ENCODE results near the gene PINK1.

The PINK1 gene

GRCh38 chr1:20611652-20612051 lies 21.6 kb upstream of the PINK1 start:
- DNase-seq, result no peak

DNA sequence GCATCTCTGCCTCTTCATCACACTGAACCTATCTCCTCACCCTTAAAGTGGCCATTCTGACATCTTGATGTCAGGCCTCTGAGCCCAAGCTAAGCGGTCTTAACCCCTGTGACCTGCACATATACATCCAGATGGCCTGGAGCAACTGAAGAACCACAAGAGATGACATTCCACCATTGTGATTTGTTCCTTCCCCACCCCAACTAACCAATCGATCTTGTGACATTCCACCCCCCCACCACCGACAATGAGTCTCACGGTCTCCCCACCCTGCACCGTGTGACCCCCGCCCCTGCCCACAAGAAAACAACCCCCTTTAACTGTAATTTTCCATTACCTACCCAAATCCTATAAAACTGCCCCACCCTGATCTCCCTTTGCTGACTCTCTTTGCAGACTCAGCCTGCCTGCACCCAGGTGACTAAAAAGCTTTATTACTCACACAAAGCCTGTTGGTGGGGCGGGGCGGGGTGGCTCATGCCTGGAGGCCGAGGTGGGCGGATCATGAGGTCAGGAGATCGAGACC lies 21.0 kb upstream of the PINK1 start:
- DNase-seq, result no peak

DNA sequence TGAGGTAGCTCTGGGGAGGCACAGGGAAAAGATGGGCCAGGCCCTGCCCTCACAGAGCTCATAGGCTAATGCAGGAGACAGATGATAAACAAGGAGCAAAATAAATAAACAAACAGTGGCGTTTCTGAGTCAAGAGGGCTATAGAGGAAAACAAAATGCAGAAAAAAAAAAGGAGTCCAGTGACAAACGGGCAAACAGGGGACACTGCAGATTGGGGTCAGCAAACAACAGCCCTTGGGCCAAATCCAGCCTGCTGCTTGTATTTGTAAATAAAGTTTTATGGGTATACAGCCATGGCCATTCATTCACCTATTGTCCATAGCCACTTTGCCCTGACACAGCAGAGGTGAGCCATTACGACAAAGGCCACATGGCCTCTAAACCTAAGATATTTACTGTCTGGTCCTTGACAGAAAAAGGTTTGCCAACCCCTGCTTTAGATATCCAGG lies 19.1 kb upstream of the PINK1 start:
- no peak for DNase-seq

- no peak for DNase-seq
Measured at GRCh38 chr1:20615946-20616846, 17.1 kb upstream of the PINK1 start.

GRCh38 chr1:20616847-20617487 lies 16.3 kb upstream of the PINK1 start:
- DNase-seq, result no peak

DNA sequence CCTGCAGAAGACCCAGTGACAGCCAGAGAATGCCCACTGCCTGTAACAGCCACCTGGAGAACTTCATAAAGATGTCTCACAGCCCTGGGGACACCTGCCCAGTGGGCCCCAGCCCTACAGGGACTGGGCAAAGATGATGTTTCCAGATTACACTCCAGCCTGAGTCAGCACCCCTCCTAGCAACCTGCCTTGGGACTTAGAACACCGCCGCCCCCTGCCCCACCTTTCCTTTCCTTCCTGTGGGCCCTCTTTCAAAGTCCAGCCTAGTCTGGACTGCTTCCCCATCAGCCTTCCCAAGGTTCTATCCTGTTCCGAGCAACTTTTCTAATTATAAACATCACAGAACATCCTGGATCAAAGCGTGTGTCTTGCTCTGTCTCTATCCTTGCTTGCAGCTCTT lies 14.7 kb upstream of the PINK1 start:
- DNase-seq, result no peak

DNA sequence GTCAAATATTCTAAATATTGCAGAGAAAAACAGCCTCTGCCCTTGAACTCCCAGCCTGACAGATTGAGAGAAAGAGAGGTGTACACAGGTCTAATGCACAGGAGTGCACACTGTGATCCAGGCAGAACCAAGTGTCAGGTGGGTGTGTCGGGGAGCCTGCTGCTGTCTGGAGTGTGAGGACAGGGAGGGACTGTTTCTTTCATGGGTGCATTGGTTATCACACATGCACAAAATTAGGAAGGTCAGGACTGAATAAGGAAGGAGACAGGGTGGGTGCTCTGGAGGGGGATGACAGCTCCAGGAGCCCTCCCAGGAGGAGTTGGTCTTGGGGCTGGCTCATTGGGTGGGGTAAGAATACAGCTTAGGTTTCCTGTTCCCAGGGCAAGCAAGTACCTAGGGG lies 13.3 kb upstream of the PINK1 start:
- DNase-seq, result no peak

- DNase-seq, result no peak
Measured at GRCh38 chr1:20621012-20621411, 12.2 kb upstream of the PINK1 start.

GRCh38 chr1:20624709-20625108 lies 8.5 kb upstream of the PINK1 start:
- no peak for DNase-seq

DNA sequence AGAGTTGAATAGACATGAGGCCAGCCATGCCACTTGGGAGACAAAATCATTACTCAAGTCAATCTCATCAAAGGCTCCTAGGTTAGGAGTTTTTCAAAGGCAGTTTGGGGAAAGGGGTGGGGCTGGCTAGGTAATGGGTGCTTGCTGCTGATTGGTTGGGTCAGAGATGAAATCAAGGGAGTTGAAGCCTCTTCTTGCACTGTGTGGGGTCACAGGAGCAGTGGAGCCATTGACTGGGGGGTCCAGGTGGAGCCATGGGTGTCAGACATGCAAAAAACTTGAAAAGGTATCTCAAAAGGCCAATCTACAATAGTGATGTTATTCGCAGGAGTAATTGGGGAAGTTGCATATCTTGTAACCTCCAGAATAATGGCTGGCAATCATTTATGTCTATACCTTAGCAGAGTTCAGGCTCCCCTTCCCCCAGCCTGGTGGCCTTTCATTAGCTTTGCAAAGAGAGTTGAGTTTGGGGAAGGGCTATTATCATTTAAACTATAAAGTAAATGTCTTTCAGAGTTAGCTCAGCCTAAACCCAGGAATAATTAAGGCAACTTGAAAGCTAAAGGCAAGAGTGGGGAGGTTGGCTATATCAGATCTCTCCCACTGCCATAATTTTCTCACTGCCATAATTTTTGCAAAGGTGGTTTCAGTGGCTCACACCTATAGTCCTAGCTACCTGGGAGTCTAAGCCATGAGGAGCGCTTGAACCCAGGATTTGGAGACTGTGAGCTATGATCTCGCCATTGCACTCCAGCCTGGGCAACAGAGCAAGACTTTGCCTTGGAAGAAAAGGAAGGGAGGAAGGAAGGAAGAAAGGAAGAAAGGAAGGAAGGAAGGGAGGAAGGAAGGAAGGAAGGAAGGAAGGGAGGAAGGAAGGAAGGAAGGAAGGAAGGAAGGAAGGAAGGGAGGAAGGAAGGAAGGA lies 7.8 kb upstream of the PINK1 start:
- no peak for DNase-seq

DNA sequence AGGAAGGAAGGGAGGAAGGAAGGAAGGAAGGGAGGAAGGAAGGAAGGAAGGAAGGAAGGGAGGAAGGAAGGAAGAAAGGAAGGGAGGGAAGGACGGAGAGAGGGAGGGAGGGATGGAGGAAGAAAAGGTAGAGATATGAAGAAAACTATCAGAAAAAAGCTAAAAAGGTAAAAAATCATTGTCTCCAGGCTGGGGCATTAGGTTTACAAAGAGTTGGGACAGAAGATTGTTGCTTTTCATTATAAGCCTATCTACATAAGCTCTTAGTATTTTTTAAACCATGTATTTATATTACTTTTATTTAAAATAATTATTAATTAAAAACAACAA lies 7.2 kb upstream of the PINK1 start:
- DNase-seq, result no peak

DNA sequence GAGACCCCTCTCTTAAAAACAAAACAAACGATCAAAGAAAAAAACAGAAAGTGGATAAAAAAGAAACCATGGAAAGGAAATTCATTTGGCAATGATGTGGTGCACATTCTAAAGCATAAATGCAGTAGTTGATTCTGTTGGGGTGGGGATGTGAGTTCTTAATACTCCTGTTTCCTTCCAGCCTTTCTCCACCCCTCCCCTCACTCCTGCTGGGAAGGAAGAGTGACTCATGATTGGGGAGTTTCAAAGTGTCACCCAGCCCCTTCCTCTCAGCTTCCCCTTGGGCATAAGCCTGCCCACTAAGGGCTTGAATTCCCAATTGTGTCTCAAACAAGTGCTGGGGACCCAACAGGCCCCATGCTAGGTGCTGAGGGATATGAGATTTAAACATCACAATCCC lies 6.7 kb upstream of the PINK1 start:
- DNase-seq, result no peak

- DNase-seq, result no peak
Measured at GRCh38 chr1:20630729-20631128, 2.5 kb upstream of the PINK1 start.

GRCh38 chr1:20632386-20632785 lies 872 bp upstream of the PINK1 start:
- DNase-seq, result no peak

DNA sequence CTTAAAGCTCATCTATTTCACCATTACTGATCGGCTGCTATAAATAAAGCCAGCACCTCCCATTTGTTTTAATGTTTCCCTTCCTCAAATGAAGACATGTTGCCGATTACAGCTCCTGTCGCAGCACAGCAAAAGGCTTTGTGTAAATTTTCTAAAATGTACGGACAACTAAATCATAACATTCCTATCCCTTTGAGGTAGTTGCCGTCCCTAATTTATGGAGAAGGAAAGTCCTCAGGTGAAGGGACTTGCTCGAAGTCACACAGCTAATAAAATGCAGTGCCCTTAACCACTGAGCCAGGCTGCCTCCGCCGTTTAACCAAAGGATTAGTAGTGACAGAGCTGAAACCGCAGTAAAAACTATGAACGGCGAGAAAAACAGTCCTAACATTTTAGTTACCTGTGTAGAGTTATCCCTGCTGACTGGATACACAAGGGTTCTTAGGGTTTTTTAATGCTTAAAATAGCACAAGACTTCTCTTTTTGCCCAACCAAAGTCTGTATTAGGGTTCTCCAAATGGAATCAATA lies 871 bp downstream of the PINK1 start:
- DNase-seq, result no peak

DNA sequence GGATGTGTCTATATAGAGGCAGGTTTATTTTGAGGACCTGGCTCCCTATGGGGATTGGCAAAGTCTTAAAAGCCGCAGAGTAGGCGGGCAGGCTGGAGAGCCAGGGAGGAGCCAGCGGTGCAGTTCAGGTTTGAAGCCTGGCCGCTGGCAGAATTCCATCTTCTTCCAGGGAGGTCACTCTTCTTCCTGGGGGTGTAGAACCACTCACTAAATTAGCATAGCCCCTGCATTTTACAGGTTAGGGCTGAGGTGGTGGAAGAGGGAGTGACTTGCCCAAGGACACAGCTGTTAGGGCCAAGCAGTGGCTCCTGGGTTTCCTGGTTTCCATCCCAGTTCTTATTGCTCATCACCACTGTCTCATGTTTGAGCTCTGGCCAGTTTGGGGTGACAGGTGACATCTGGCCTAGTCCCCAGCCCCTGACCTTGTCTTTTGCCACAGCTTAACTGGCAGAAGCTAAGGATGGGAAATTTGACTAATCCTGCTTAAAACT lies 1.4 kb downstream of the PINK1 start:
- DNase-seq, result no peak

- DNase-seq, result no peak
Measured at GRCh38 chr1:20636785-20637347, 3.6 kb downstream of the PINK1 start.

DNA sequence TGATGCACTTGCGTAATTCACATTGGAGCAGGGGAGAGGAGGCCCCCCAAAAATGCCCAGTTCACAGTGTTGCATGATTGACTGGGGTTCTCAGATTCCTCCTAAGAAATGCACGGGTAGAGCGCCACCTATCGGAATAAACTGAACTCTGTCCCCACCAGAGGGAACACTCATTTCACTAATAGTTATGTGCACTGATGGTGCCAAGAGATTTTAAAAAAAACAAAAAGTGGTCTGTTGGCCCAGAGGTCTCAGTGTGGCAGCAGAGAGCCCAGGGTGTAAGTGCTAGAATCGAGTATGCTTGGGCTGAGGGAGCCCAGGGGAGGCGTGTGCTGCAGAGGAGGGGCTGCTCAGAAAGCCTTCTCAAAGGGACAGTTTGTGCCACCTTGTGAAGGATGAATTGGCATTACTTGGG lies 6.9 kb downstream of the PINK1 start:
- DNase-seq, result no peak

- DNase-seq, result no peak
Measured at GRCh38 chr1:20641975-20642374, 8.7 kb downstream of the PINK1 start.

GRCh38 chr1:20643080-20643479 lies 9.8 kb downstream of the PINK1 start:
- DNase-seq, result no peak

GRCh38 chr1:20644416-20644815 lies 11.2 kb downstream of the PINK1 start:
- DNase-seq, result no peak

- DNase-seq, result no peak
Measured at GRCh38 chr1:20645414-20645813, 12.2 kb downstream of the PINK1 start.

Measured in activated gamma-delta T cell (primary cell).